RWPE1 (cell line): Measurements from ENCODE around the gene UQCC2.

ENCODE experiments used
- CTCF ChIA-PET: fragments of 350-600 bp; sonication (Branson Sonifier 250); formaldehyde crosslinking; extraction: SDS; loops from one replicate; lab custom pipeline; 2021; lab: Yijun Ruan, JAX
- POLR2A ChIA-PET: fragments of 400-600 bp; formaldehyde crosslinking; extraction: SDS; loops from one replicate; lab custom pipeline; 2020; ENCODE audit warnings: antibody characterized with exemption; ENCODE audit not compliant: low non-redundant PET; lab: Yijun Ruan, JAX
- DNase-seq: peaks from one replicate; pipeline ENCODE4 v3.0.0; 2012; ENCODE audit warnings: low spot score
- H3K27ac ChIP-seq: fragments of 450-650 bp; 2 replicates; pipeline ENCODE4 v1.5.1; 2017
- TF ChIP-seq, protein P1 (sequence below): fragments of 450-650 bp; conservative IDR thresholded peaks from 2 replicates; pipeline ENCODE4 v1.5.1; 2017; ENCODE audit warnings: low read depth, mild to moderate bottlenecking

UQCC2 gene

DNA sequence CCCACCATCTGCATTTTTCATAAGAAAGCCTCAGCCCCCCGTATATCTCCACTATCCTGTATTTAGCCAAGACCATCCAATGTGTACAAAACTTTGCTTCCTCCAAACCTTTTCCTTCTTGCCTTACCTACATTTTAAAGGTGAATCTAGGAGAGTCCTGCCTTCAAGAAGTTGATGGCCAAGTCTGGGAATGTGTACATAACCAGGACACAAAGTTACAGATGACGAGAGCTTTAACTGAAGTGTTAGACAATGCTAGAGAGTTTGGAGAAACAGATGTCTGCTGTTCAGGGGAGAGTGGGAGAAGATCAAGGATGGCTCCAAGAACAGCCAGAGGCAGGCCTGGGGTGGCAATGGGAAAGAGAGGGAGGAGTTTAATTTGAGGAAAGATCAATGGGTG lies 2.3 kb upstream of the UQCC2 start:
- DNase-seq = no peak
- ChIA-PET CTCF (interaction anchor here (1.4 kb wide), 1 partner anchor 30 kb away, joined by 12 read pairs; no protein-coding TSS in a partner anchor), POLR2A (no interaction called here)
- H3K27ac ChIP-seq = no peak overlapping the region
- TF ChIP-seq, protein P1, sequence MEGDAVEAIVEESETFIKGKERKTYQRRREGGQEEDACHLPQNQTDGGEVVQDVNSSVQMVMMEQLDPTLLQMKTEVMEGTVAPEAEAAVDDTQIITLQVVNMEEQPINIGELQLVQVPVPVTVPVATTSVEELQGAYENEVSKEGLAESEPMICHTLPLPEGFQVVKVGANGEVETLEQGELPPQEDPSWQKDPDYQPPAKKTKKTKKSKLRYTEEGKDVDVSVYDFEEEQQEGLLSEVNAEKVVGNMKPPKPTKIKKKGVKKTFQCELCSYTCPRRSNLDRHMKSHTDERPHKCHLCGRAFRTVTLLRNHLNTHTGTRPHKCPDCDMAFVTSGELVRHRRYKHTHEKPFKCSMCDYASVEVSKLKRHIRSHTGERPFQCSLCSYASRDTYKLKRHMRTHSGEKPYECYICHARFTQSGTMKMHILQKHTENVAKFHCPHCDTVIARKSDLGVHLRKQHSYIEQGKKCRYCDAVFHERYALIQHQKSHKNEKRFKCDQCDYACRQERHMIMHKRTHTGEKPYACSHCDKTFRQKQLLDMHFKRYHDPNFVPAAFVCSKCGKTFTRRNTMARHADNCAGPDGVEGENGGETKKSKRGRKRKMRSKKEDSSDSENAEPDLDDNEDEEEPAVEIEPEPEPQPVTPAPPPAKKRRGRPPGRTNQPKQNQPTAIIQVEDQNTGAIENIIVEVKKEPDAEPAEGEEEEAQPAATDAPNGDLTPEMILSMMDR = no peak

- TF ChIP-seq, protein P1 = no peak
- DNase-seq = no peak
- ChIA-PET POLR2A (no interaction called here), CTCF (no interaction called here)
- H3K27ac ChIP-seq = no peak overlapping the region
These were observed 1.4 kb upstream of the UQCC2 start for GRCh38 chr6:33712914-33713313.

GRCh38 chr6:33710296-33711121 lies 991 bp downstream of the UQCC2 start:
- CTCF ChIA-PET = interaction anchor here (0.6 to 1.9 kb wide), 10 partner anchors 9 to 317 kb away, joined by 3 to 40 read pairs (median 5); no protein-coding TSS in a partner anchor
- TF ChIP-seq, protein P1 = no peak
- DNase-seq = no peak
- peak overlapping the region; percentile 91 for H3K27ac ChIP-seq
- POLR2A ChIA-PET = interaction anchor here (1.0 kb wide), 1 partner anchor 120 kb away, joined by 3 read pairs; no protein-coding TSS in a partner anchor

- TF ChIP-seq, protein P1 = no peak
- no peak overlapping the region for H3K27ac ChIP-seq
- ChIA-PET CTCF (interaction anchor here (0.7 to 0.9 kb wide), 3 partner anchors 8 to 359 kb away, joined by 3 to 5 read pairs (median 3); no protein-coding TSS in a partner anchor), POLR2A (no interaction called here)
- DNase-seq = no peak
These were observed 1.8 kb downstream of the UQCC2 start for GRCh38 chr6:33709605-33710295.

DNA sequence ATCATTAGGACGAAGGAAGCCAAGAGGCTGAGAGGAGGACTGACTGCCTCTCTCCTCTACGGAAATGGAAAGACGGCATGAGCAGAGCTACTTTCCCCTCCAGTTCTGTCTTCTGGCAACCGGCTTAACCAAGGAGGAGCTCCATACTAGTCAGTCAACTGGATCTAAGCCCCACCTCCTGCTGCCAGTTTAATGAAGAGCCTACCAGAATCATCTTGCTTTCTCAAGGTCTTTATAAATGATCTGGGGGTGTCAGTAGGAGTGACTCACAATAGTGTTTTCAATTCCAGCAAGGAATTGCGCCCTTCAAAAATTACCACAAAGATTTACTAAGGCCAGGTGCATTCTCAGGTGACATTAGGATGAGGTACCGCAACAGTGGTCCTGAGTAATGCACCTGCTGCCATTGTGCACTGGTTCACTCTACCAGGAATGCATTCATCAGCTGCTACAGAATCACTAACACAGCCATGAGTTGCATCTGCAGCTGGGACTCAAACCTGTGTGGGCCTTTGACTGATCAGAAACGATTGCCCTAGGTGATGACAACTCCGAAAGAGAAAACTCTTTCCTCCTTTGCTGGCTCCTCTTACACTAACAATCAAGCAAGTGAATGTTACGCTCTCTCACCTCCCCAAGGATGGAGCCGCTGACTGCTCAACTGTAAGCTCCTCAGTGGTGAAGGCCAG lies 2.8 kb downstream of the UQCC2 start:
- ChIA-PET POLR2A (no interaction called here), CTCF (interaction anchor here (0.6 to 0.9 kb wide), 2 partner anchors 11 to 73 kb away, joined by 3 read pairs; no protein-coding TSS in a partner anchor)
- TF ChIP-seq, protein P1 = no peak
- DNase-seq = no peak
- no peak overlapping the region for H3K27ac ChIP-seq

GRCh38 chr6:33707771-33708170 lies 3.7 kb downstream of the UQCC2 start:
- TF ChIP-seq, protein P1 = no peak
- ChIA-PET CTCF (interaction anchor here (0.6 to 0.9 kb wide), 2 partner anchors 64 to 72 kb away, joined by 3 to 5 read pairs; no protein-coding TSS in a partner anchor), POLR2A (no interaction called here)
- H3K27ac ChIP-seq = no peak overlapping the region
- DNase-seq = no peak
